Stimulated activated CD4-positive, alpha-beta T cell treated with anti-CD3 and anti-CD28 coated beads, Interleukin-4, amount 100 ng/mL, for 24 hours (primary cell): ENCODE measurements around the gene SFMBT2.

Experiments used
- DNase-seq: peaks from one replicate; pipeline ENCODE4 v3.0.0-alpha.2; 2020

The SFMBT2 gene

DNA sequence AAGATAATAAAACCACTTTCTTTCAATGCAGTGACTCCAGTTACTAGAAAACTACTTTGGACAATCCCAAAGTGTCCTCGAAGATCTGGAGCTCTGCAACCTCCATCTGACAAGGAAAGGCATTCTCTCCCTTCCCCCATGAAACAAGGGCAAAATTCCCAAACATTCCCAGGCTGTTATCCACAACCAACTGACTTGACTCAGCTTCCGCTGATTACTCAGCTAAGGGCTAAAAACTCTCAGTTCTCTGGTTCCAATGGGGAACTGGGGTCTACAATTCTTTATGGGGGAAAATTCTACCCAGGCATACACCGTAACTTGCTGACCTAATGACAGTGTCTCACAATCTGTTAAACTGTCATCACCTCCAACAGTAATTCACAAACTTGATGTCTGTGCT lies 48.4 kb downstream of the SFMBT2 start:
- no peak for DNase-seq

DNA sequence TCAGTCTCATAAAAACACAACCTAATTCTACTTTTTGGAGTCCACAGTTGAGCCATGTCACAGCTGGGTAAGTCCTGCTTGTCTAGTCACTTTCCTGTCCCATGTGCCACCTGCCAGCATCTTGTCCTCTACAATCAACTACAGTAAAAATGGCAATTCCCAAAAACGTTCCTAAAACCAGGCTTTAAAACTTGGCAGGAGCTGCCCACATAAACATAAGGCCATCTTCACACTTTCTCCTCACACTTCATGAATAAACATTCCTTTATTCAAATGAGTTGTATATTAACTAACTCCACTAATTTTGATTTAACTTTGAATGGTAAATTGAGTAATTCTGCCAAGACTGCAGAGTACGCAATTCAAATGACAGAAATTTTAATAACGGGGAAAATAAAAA lies 49.5 kb downstream of the SFMBT2 start:
- DNase-seq = no peak

DNA sequence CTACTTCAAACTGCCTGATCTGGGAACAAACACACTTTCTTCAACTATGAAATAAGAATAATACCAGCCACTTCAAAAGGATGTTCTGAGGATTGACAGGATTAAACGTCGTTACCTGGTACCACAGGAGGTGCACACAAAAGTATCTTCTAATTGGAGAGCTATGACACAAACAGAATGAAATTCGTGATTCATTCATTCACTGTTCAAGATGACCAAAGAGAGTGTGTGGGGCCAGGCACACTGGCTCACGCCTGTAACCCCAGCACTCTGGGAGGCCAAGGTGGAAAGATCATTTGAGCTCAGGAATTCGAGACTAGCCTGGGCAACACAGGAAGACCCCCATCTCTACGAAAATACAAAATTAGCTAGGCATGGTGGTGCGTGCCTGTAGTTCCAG lies 50.9 kb downstream of the SFMBT2 start:
- DNase-seq = no peak

- no peak for DNase-seq
Observed at GRCh38 chr10:7359356-7359755, 51.5 kb downstream of the SFMBT2 start.

- DNase-seq = no peak
Observed at GRCh38 chr10:7357193-7357592, 53.6 kb downstream of the SFMBT2 start.

DNA sequence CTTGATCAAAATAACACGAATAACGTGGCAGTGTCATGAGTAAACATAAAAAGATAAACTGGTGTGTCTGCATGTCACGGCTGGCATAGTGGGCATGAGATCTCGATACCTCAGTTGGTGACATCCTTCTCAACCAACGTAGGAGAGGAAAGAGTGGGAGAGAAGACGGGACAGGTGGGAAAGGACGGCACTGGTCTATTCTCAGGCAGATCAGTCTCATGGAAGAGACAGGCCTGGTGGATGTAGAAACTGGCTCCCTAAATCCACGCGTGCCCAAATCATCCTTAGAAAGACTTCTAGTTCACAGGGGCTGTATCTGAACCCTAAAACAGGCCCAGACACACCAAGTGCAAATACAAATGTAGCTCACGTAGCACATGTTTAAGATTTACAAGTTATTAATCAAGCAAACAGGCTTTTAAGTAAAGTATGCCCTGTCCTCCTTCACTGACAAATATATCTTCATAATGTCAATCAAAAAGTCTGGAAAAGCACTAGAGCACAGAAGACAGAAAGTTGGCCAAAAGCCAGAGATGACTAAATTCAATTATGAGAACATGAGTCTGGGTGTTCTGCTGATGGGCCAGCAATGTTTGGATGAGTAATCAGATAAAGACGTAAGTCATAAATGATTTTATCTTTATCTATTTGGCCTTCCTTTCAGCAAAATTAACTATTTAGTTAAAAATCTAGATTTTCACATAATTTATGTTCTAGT lies 56.3 kb downstream of the SFMBT2 start:
- DNase-seq = no peak

DNA sequence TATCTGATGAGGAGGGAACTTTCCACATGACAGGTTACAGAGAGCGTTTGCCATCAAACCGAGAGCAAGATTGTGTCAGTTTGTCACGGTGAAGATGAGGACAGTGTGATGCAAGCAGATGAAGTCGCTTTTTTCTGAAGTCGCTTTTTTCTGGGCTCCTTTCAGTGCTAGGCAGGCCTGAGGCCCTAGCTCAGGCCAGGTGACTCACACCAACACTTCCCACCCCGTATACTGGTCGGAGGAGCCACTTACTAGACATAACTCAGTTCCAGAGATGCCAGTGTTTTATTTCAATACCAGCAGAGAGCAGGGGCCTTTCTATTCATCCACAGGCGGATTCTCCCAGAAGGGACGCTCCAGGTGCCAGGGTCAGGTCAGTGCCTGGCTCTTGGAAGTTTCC lies 58.9 kb downstream of the SFMBT2 start:
- no peak for DNase-seq

- no peak for DNase-seq
Observed at GRCh38 chr10:7350541-7351195, 60.2 kb downstream of the SFMBT2 start.

- no peak for DNase-seq
Observed at GRCh38 chr10:7345717-7346116, 65.1 kb downstream of the SFMBT2 start.

- DNase-seq = no peak
Observed at GRCh38 chr10:7343040-7343439, 67.8 kb downstream of the SFMBT2 start.

- DNase-seq = no peak
Observed at GRCh38 chr10:7340179-7340874, 70.5 kb downstream of the SFMBT2 start.

GRCh38 chr10:7339510-7339909 lies 71.3 kb downstream of the SFMBT2 start:
- DNase-seq = no peak

DNA sequence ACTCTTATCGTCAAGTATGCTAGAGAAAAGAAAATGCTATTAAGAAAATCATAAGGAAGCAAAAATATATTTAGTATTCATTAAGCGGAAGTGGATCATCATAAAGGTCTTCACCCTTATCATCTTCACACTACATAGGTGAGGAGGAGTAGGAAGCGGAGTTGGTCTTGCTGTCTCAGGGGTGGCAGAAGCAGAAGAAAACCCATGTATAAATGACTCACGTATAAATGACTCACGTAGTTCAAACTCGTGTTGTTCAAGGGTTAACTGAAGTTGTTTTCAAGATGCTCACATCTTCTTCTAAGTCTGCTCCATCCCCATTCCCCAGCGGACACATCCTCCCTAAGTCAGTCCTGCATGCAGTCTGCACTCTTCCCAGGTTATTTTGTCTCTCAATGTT lies 72.4 kb downstream of the SFMBT2 start:
- DNase-seq = no peak

DNA sequence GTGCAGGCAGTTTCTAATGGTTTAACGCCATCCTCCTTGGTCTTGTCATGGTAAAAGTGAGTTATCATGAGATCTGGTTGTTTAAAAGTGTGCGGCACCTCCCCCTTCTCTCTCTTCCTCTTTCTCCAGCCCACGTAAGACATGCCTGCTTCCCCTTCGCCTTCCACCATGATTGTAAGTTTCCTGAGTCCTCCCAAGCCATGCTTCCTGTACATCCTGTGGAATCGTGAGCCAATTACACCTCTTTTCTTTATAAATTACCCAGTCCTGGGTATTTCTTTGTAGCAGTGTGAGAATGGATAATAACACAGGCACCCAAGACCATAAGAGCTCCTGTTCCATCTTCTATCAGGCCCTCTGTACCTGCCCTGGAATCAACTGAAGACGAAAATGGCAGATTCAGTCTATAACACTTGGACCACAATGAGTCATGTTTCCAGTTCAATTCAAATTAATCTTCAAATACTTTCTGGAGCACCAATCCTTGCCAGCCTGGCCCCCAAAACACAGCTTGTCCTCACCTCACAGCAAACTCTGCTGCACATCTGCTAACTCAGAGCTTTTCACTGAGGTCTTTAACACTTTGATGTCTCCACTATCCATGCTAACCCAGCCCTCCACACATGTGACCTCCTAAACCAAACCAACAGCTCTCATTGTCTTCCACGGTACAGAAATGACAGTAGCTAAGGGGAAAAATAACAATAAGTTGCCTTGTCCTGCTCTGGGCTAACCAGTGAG lies 73.2 kb downstream of the SFMBT2 start:
- peak; percentile 18 for DNase-seq

DNA sequence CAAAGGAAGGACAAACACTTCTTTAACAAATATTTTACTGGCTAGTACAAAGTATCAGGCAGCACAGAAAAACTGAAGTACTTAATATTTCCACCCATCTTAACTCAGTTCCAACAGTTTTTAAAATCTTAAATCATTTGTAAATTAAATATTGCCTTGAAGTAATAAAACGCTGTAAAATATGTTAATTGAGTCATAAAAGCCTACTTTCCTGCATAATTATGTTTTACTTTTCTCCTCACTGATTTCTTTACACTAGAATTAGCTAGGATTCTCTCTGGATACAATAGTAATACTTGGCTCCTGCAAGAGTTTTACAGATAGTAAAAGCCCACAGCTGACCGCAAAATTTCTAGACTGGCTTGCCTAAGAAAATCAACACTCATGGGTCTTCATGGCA lies 74.9 kb downstream of the SFMBT2 start:
- DNase-seq = no peak

DNA sequence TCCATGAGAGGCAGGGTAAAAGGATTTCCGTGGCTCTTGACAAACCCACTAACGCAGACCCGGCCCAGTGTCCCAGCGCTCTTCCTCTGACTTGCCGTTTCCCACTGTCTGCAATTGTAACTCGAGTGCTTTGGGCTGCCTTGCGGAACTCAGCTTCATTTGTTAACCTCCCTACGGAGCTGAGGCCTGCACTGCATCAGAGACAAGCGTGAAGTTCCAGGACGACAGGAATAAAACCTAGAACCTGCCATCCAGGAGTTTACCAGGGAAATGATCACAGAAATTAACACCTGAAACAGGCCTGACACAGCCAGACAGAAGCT lies 76.2 kb downstream of the SFMBT2 start:
- DNase-seq = no peak

DNA sequence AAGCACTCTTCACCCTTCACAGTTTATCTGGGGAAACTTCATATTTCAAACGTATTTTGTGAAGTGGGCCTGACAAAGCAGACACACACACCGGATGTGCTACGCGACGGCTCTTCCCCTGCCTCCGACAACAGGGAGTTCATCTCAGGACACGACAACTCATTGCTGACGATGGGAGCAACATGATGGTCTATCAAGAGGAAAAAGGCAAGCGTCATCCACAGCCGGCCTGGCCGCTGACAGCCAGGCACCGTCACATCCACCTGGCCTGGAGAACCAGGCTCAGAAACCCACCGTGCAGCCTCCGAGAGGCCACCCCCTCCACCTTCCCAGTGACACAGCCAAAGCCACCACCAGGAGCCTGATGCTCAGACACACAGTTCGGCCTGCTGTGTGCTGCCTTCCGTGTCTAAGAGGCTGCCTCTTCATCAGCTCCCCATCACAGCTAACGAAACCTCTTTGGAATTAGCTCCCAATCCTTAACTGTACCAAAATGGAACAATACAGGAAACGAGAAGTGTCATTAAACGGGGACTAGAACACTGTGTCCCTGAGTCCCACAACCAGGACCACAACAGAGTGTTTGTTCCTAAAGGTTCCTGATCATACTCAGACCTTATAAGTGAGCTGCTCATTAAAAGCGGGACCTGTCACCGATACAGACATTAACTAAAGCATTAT lies 76.7 kb downstream of the SFMBT2 start:
- no peak for DNase-seq

GRCh38 chr10:7329219-7329618 lies 81.6 kb downstream of the SFMBT2 start:
- DNase-seq = no peak

DNA sequence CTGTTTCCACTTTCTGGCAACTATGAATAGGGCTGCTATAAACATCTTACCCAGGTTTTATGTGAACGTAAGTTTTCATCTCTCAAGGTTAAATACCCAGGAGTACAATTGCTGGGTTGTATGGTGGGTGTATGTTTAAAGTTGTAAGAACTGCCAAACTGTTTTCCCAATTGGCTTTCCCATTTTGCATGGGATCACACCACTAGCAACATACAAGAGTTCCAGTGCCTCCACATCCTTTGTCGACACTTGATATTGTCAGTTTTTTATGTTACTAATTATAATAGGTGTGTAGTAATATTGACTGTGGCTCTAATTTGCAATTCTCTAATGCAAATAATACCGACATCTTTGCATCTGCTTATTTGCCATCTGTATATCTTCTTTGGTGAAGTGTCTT lies 82.9 kb downstream of the SFMBT2 start:
- no peak for DNase-seq

- no peak for DNase-seq
Observed at GRCh38 chr10:7322623-7323022, 88.2 kb downstream of the SFMBT2 start.

GRCh38 chr10:7320072-7320471 lies 90.8 kb downstream of the SFMBT2 start:
- DNase-seq = no peak

- DNase-seq = no peak
Observed at GRCh38 chr10:7319632-7320031, 91.2 kb downstream of the SFMBT2 start.

GRCh38 chr10:7318836-7319235 lies 92.0 kb downstream of the SFMBT2 start:
- DNase-seq = no peak
